H9 (cell line): Measurements from ENCODE around the gene WDR20. TPM values are rescaled to one million over a fixed set of nuclear protein-coding genes. Genes with fewer than 3 reads are reported as not detected.
A peak's percentile ranks its signal among the peaks of the same experiment; 100 is the strongest.

ENCODE experiments used
- DNase-seq: peaks from one replicate; pipeline ENCODE4 v3.0.0-alpha.2; 2017
- H2AFZ ChIP-seq: one replicate; pipeline ENCODE4 v1.6.1; 2013; ENCODE audit warnings: mild to moderate bottlenecking, low read length, control low read depth, moderate library complexity
- H2AK5ac ChIP-seq: 2 replicates; pipeline ENCODE4 v1.6.1; 2013; ENCODE audit warnings: low read length, control low read depth, mixed read lengths; ENCODE audit not compliant: insufficient read length
- H2BK120ac ChIP-seq: one replicate; pipeline ENCODE4 v1.6.1; 2013; ENCODE audit warnings: low read depth, mild to moderate bottlenecking, low read length, control low read depth, inconsistent platforms; ENCODE audit not compliant: poor library complexity, severe bottlenecking
- H2BK12ac ChIP-seq: 2 replicates; pipeline ENCODE4 v1.6.1; 2013; ENCODE audit warnings: low read length, control low read depth, mixed read lengths, low read depth; ENCODE audit not compliant: insufficient read length
- H2BK15ac ChIP-seq: 2 replicates; pipeline ENCODE4 v1.6.1; 2013; ENCODE audit warnings: low read depth, low read length, control low read depth
- H2BK20ac ChIP-seq: one replicate; pipeline ENCODE4 v1.6.1; 2013; ENCODE audit warnings: low read depth, mild to moderate bottlenecking, low read length, control low read depth, inconsistent platforms; ENCODE audit not compliant: poor library complexity, severe bottlenecking
- H2BK5ac ChIP-seq: 2 replicates; pipeline ENCODE4 v1.6.1; 2013; ENCODE audit warnings: low read length, control low read depth, mixed read lengths; ENCODE audit not compliant: insufficient read length
- H3K14ac ChIP-seq: 2 replicates; pipeline ENCODE4 v1.6.1; 2013; ENCODE audit warnings: low read length, control low read depth; ENCODE audit not compliant: insufficient read depth
- H3K18ac ChIP-seq: 2 replicates; pipeline ENCODE4 v1.6.1; 2013; ENCODE audit warnings: low read depth, mild to moderate bottlenecking, mixed read lengths, low read length, control low read depth; ENCODE audit not compliant: insufficient read length
- H3K23ac ChIP-seq: 2 replicates; pipeline ENCODE4 v1.6.1; 2013; ENCODE audit warnings: low read length, control low read depth, mixed read lengths, low read depth; ENCODE audit not compliant: insufficient read length
- H3K23me2 ChIP-seq: 2 replicates; pipeline ENCODE4 v1.6.1; 2013; ENCODE audit warnings: low read depth, mild to moderate bottlenecking, mixed read lengths, low read length, control low read depth; ENCODE audit not compliant: insufficient read length, poor library complexity, severe bottlenecking
- H3K27ac ChIP-seq: 2 replicates; pipeline ENCODE4 v1.5.1; 2013; ENCODE audit warnings: low read length, control low read depth, mixed read lengths, low read depth; ENCODE audit not compliant: insufficient read length
- H3K27me3 ChIP-seq: 2 replicates; pipeline ENCODE4 v1.6.1; 2013; ENCODE audit warnings: low read length, control low read depth, inconsistent platforms; ENCODE audit not compliant: insufficient read depth
- H3K4ac ChIP-seq: 2 replicates; pipeline ENCODE4 v1.6.1; 2013; ENCODE audit warnings: low read depth, mild to moderate bottlenecking, control low read depth, inconsistent platforms, low read length, moderate library complexity
- H3K4me1 ChIP-seq: 2 replicates; pipeline ENCODE4 v1.6.1; 2013; ENCODE audit warnings: low read length, control low read depth, inconsistent platforms; ENCODE audit not compliant: insufficient read depth
- H3K4me2 ChIP-seq: 2 replicates; pipeline ENCODE4 v1.6.1; 2013; ENCODE audit warnings: low read length, control low read depth, mixed read lengths; ENCODE audit not compliant: insufficient read length, insufficient read depth
- H3K56ac ChIP-seq: 2 replicates; pipeline ENCODE4 v1.6.1; 2013; ENCODE audit warnings: low read depth, mild to moderate bottlenecking, mixed read lengths, low read length, control low read depth; ENCODE audit not compliant: insufficient read length
- H3K79me1 ChIP-seq: 2 replicates; pipeline ENCODE4 v1.6.1; 2013; ENCODE audit warnings: low read depth, mild to moderate bottlenecking, moderate library complexity, low read length, control low read depth, inconsistent platforms; ENCODE audit not compliant: insufficient read depth, poor library complexity, severe bottlenecking
- H3K79me2 ChIP-seq: 2 replicates; pipeline ENCODE4 v1.6.1; 2013; ENCODE audit warnings: low read length, control low read depth, inconsistent platforms; ENCODE audit not compliant: insufficient read depth
- H3K9ac ChIP-seq: 2 replicates; pipeline ENCODE4 v1.6.1; 2013; ENCODE audit warnings: low read length, control low read depth, mixed read lengths; ENCODE audit not compliant: insufficient read length; ENCODE audit errors: extremely low read depth
- H3K9me3 ChIP-seq: one replicate; pipeline ENCODE4 v1.6.1; 2013; ENCODE audit warnings: low read depth, low read length, inconsistent platforms; ENCODE audit not compliant: control insufficient read depth
- H3T11ph ChIP-seq: one replicate; pipeline ENCODE4 v1.6.1; 2013; ENCODE audit warnings: mild to moderate bottlenecking, low read length, control low read depth, inconsistent platforms
- H4K20me1 ChIP-seq: one replicate; pipeline ENCODE4 v1.6.1; 2013; ENCODE audit not compliant: control insufficient read depth, insufficient read length, insufficient read depth
- H4K5ac ChIP-seq: 2 replicates; pipeline ENCODE4 v1.6.1; 2013; ENCODE audit warnings: low read depth, mild to moderate bottlenecking, mixed read lengths, low read length, control low read depth; ENCODE audit not compliant: insufficient read length
- H4K8ac ChIP-seq: replicated peaks from 2 replicates; pipeline ENCODE4 v1.6.1; 2013; ENCODE audit warnings: low read length, control low read depth, mixed read lengths, low read depth; ENCODE audit not compliant: insufficient read length
- H4K91ac ChIP-seq: 2 replicates; pipeline ENCODE4 v1.6.1; 2013; ENCODE audit warnings: low read depth, mild to moderate bottlenecking, moderate library complexity, mixed read lengths, low read length, control low read depth; ENCODE audit not compliant: insufficient read length
- H3K27ac Mint-ChIP-seq, 3 experiments: 2 replicates in 2 of 3; 3 replicates in 1 of 3; pipeline ENCODE4 v1.8.0; 2020 to 2021; ENCODE audit warnings: mixed read lengths in 3 of 3, mild to moderate bottlenecking in 1 of 3, moderate library complexity in 1 of 3
- H3K27me3 Mint-ChIP-seq: 2 replicates; pipeline ENCODE4 v1.8.0; 2021; ENCODE audit warnings: low read depth, mild to moderate bottlenecking, moderate library complexity, mixed read lengths
- H3K36me3 Mint-ChIP-seq, 3 experiments: 2 replicates in 2 of 3; 3 replicates in 1 of 3; pipeline ENCODE4 v1.8.0; 2020 to 2021; ENCODE audit warnings: low read depth in 3 of 3, mixed read lengths in 3 of 3; ENCODE audit not compliant: insufficient read depth in 1 of 3
- H3K4me1 Mint-ChIP-seq, 2 experiments: 2 replicates each; pipeline ENCODE4 v1.8.0; 2020; ENCODE audit warnings: mixed read lengths in 2 of 2
- H3K4me3 Mint-ChIP-seq, 2 experiments: 2 replicates in 1 of 2; 3 replicates in 1 of 2; pipeline ENCODE4 v1.8.0; 2020 to 2021; ENCODE audit warnings: mild to moderate bottlenecking in 2 of 2, mixed read lengths in 2 of 2, moderate library complexity in 1 of 2
- H3K9me3 Mint-ChIP-seq, 2 experiments: 2 replicates in 1 of 2; 3 replicates in 1 of 2; pipeline ENCODE4 v1.8.0; 2020; ENCODE audit warnings: mild to moderate bottlenecking in 2 of 2, mixed read lengths in 2 of 2, moderate library complexity in 1 of 2
- CTCF ChIP-seq: fragments of 200-600 bp; sonication (generic); conservative IDR thresholded peaks from 3 replicates; pipeline ENCODE4 v1.8.0; 2021; ENCODE audit warnings: antibody characterized with exemption, mild to moderate bottlenecking
- WGBS: extraction: QIAGEN DNeasy Blood & Tissue Kit; methylation state at CpG from one replicate; pipeline ENCODE4 v1.1.7; 2013; ENCODE audit warnings: missing lambda C conversion rate, low lambda C conversion rate, mixed read lengths; ENCODE audit not compliant: insufficient read length; ENCODE audit errors: extremely low coverage; 5-methylcytosine and 5-hydroxymethylcytosine counted together
- total RNA-seq: library from RNA; stranded (reverse); gene quantifications from 2 replicates; pipeline ENCODE4 v1.2.1, GENCODE V29; 2021

WDR20 gene
- total RNA-seq, 1 experiment from 2014 or later: 31.6 TPM

GRCh38 chr14:102206918-102207317 lies 67.2 kb downstream of the WDR20 start:
- Histone ChIP-seq H2BK12ac (no peak overlapping the region), H3K14ac (no peak overlapping the region), H4K5ac (no peak overlapping the region), H2BK20ac (no peak overlapping the region), H2AK5ac (no peak overlapping the region), H3K23me2 (no peaks in the 10 kb centered on the region), H4K20me1 (no peaks in the 10 kb centered on the region), H3K4me1 (no peaks in the 10 kb centered on the region), H3K4ac (no peak overlapping the region), H2BK120ac (no peak overlapping the region), H3K56ac (no peak overlapping the region), H4K91ac (no peak overlapping the region), H3K9ac (no peak overlapping the region), H3T11ph (no peak overlapping the region), H3K79me2 (no peaks in the 10 kb centered on the region; the same call in 1 of the 2 replicates), H3K9me3 (no peaks in the 10 kb centered on the region), H2BK5ac (no peak overlapping the region), H3K27me3 (no peaks in the 10 kb centered on the region), H4K8ac (no peak overlapping the region), H2AFZ (no peak overlapping the region), H2BK15ac (no peak overlapping the region), H3K27ac (no peak overlapping the region), H3K18ac (no peak overlapping the region), H3K4me2 (no peak overlapping the region), H3K23ac (no peak overlapping the region), H3K79me1 (no peaks in the 10 kb centered on the region)
- DNase-seq: no peak
- WGBS: no CpG with 5 or more reads among the region's 8 CpGs
- Mint-ChIP-seq H3K36me3 (peaks cover 7 to 35% (median 27%) of the 10 kb centered on the region in 3 experiments), H3K27me3 (no peaks in the 10 kb centered on the region), H3K9me3 (no peaks in the 10 kb centered on the region; a peak in 1 of 5 replicates), H3K4me1 (peaks cover 7 to 20% of the 10 kb centered on the region in 2 experiments), H3K27ac (peak overlapping the region in 1 of 3 experiments; percentile 80; a peak in 2 of 7 replicates), H3K4me3 (no peak overlapping the region)
- 0 out of 3 replicates have a peak, but pooled peaks have one; percentile 11 for TF ChIP-seq CTCF
